Fibroblast of pulmonary artery (primary cell): ENCODE data around the gene TMEM8B.
A peak's percentile ranks its signal among the peaks of the same experiment; 100 is the strongest.

ENCODE experiments used
- DNase-seq: peaks from one replicate; pipeline ENCODE4 v3.0.0-alpha.2; 2010; ENCODE audit warnings: low read depth
- H3K4me3 ChIP-seq: replicated peaks from 2 replicates; pipeline ENCODE4 v1.5.1; 2011; ENCODE audit warnings: low read depth, mild to moderate bottlenecking, control low read depth, low read length, moderate library complexity
- TF ChIP-seq, protein P1 (sequence below): IDR thresholded peaks from 2 replicates; pipeline ENCODE4 v1.5.1; 2011; ENCODE audit warnings: mild to moderate bottlenecking, control low read depth, low read length, inconsistent platforms; ENCODE audit errors: missing control alignments

TMEM8B gene

DNA sequence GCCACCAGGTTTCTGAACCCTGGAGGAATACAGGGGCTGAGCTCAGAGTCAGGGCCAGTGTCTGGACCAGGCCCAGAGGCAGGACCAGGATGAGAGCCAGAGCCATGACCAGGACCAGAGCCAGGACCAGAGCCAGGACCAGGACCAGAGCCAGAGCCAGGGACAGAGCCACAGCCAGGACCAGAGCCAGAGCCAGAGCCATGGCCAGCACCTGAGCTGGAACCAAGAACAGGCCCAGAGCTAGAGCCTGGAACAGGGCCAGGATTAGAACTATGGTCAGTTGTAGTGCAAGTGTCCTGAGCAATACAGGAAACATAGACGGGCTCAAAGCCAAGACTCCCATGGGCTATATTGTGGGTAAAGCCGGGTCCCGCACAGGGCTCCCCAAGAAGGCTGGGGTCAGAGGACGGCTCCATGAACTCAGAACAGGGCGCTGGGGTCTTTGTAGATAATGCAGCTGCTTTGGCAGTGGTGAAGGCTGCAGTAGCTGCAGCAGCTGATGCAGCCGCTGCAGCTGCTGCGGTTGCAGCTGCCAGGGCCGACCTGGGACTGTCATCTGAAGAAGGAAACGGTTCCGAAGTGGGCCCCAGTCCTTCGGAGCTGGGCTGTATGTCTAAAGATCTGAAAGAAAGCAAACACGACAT is 17.5 kb upstream of the TMEM8B start:
- DNase-seq: peak; percentile 51
- TF ChIP-seq, protein P1, sequence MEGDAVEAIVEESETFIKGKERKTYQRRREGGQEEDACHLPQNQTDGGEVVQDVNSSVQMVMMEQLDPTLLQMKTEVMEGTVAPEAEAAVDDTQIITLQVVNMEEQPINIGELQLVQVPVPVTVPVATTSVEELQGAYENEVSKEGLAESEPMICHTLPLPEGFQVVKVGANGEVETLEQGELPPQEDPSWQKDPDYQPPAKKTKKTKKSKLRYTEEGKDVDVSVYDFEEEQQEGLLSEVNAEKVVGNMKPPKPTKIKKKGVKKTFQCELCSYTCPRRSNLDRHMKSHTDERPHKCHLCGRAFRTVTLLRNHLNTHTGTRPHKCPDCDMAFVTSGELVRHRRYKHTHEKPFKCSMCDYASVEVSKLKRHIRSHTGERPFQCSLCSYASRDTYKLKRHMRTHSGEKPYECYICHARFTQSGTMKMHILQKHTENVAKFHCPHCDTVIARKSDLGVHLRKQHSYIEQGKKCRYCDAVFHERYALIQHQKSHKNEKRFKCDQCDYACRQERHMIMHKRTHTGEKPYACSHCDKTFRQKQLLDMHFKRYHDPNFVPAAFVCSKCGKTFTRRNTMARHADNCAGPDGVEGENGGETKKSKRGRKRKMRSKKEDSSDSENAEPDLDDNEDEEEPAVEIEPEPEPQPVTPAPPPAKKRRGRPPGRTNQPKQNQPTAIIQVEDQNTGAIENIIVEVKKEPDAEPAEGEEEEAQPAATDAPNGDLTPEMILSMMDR: no peak
- H3K4me3 ChIP-seq: peak overlapping the region; percentile 63

DNA sequence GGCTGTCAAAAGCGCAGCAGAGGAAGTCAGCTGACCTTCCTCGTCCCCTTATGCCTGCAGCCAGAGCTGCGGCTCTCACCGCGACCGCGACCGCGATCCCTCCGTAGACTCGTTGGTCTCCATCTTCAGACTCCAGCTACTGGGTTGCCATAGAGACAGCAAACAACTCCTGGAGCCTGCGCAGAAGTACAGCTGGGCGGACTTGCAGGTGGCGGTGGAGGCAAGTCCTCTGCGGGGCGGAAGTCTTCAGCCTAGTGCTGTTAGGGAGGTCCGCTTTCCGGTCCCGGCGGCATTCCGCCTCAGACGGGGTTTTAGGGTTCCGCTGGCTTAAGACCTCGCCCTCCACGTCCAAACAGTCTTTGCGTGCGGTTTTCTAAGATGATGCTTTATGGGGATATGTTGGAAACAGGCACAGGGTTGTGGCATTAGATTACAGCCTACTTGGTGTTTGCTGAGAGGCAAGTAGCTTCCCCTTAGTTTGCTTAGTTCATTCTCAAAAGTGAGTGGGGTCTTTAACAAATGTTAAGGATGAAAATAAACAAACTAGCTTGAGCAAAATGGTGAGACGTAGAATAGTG is 16.9 kb upstream of the TMEM8B start, which contains the start of gene SPAG8:
SPAG8 (minus strand) TSS at position 238 of the 578 bp plus-strand sequence; CDS start at position 123, 115 bp downstream.
- TF ChIP-seq, protein P1: no peak
- H3K4me3 ChIP-seq: peak within 1 kb of the TSS; percentile 63
- DNase-seq: peak; percentile 97

DNA sequence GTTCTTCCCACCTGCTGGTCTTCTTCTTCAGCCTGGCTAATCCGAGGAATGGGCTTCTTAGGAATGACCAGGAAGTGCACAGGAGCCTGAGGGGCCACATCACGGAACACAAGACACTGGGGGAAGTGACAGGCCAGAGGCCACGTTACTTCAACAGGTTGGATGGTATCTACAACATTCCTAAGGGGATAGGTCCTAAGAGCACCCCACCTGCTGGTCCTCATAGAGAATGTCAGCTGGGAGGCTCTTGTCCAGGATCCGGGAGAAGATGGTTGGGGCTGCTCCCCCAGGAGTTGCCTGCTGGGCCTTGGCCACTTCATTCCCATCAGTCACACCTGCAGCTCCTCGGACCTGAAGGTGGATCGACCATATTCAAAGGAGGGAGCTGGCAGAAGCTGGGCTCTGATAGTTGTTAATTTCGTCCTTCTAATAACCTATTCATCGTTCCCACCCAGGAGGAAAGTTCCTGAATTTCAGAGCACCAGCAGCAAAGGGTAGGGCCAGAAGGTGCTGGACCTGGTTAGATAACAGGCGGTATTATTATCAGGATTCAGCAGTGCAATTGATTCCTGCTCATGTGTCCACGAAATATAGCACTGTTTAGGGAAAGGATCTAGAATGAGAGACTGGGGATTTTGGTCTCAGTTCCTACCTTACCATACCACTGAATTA is 15.5 kb upstream of the TMEM8B start:
- peak; percentile 43 for DNase-seq
- H3K4me3 ChIP-seq: peak overlapping the region; percentile 70

DNA sequence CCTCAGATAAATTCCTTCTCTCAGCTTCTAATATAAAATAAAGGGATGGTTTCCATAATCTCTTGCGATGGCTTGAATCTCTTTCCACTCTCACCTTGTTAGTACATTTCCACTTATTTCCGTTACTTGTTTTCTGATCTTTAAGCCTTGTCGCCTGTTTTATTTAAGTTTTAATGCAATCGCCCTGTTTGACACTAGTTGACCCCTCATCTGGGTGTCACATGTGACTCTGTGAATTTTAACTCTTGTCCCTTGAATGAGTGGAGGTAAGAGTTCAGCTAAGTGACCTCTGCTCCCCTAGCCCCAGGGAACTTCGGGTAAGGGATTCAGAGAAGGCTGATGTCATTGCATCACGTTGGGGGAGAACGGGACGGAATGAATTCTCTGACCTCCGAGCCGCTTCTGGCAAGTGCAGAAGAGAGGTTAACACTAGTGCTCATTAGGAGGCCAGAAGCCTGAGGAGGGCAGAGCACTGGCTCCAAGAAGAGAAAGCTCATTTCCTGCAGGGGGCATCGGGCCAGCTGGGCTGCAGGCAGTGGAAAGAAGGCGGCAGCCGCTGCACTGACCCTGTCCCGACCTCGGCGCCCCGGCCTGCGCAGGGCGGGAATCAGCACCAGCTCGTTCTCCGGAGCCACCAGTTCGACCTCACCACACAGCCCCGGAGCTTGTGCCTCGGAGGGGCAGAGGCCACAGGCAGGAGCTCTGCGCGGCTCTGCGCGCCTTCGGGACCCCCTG is 14.8 kb upstream of the TMEM8B start:
- H3K4me3 ChIP-seq: peak overlapping the region; percentile 70
- TF ChIP-seq, protein P1: peak; percentile 34
- peak; percentile 44 for DNase-seq

More for the DNA sequence above, 15.5 kb upstream of the TMEM8B start:
- TF ChIP-seq, protein P1: peak; percentile 37

DNA sequence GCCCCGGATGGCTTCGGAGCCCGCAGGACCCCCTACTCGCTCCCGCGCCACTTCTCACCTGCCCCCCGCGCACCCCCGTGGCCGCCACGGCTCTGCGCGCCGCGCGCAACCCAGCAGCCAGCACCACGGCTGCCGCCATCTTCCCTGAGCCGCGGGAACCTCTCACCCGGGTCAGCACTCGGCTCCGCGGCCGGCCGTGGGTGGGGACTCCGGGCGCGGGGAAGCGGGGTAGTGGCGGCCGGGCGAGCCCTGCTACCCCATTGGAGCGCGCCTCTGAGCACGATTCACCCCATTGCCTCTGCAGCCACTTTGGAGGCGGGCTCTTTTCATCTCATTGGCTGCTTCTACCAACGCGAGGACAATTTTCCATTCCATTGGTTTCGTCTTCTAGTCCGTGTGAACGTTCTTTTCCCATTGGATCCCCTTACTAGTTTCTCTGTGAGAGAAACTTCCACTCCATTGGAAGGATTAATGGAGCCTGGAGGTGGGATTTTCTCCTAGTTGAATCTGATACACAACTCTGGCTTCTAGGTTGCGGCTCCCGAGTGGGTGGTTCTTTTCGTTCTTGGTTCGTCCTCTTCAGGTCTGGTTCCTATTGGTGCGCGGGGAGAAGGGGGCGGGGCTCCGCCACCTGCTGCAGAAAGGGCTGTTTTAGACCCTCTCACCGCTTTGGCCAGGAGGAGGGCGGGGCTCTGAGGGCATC is 14.0 kb upstream of the TMEM8B start, which contains the start of gene HINT2:
HINT2 (minus strand) TSS at position 202 of the 703 bp plus-strand sequence; CDS start at position 139, 63 bp downstream.
- peak; percentile 100 for DNase-seq
- TF ChIP-seq, protein P1: no peak
- H3K4me3 ChIP-seq: peak within 1 kb of the TSS; percentile 70

DNA sequence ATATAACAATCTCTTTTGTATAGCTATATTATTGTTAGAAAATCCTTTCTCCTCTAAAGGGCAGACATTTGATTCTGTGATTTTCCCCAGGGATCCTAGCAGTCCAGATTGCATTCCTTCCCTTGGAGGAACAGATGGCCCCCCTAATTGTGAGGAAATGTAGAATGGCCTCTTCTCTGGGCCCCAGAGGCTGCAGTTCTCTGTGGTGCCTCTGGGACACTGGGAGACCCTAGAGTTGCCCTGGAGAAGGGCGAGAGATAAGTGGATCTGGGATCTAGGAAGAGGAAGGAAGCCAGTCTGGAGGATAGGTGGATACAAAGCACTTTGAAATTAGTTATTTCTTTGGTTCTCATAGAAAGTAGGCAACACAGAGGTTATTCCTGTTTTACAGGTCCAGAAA is 12.3 kb upstream of the TMEM8B start:
- TF ChIP-seq, protein P1: no peak
- no peak for DNase-seq
- no peak overlapping the region for H3K4me3 ChIP-seq
